ENCODE measurements around the gene CCN6.

- no peak for TF ChIP-seq CTCF (IDR thresholded peaks at IDR 0.05)
- no peak for TF ChIP-seq POLR2AphosphoS5 (IDR thresholded peaks at IDR 0.05)
Measured at GRCh38 chr6:112044856-112045255, 9.0 kb upstream of the CCN6 start.

Measured in suprapubic skin (tissue), 3 donors.